Peyer's patch (tissue), 4 donors: ENCODE measurements around the gene ACSF2. TPM values are rescaled to one million over a fixed set of nuclear protein-coding genes. Genes with fewer than 3 reads are reported as not detected.

Source experiments
- DNase-seq, 3 donors: peaks; one replicate each; pipeline ENCODE4 v3.0.0-alpha.2; 2017 to 2019
- H3K27ac ChIP-seq, 4 donors: fragments of 200-600 bp; sonication (generic); one replicate each; pipeline ENCODE4 v1.5.1; 2016 to 2019
- H3K27me3 ChIP-seq, 2 donors: fragments of 200-600 bp; sonication (generic); one replicate each; pipeline ENCODE4 v1.5.1; 2019
- H3K36me3 ChIP-seq, 3 donors: fragments of 200-600 bp; sonication (generic); one replicate each; pipeline ENCODE4 v1.5.1; 2016 to 2019
- H3K4me1 ChIP-seq, 4 donors: fragments of 200-600 bp; sonication (generic); one replicate each; pipeline ENCODE4 v1.5.1; 2016 to 2019
- H3K4me3 ChIP-seq, 4 donors: fragments of 200-600 bp; sonication (generic); 1 replicate in 3 of 4; 2 replicates in 1 of 4; pipeline ENCODE4 v1.5.1; 2016 to 2019; ENCODE audit warnings: mild to moderate bottlenecking in 1 of 4
- H3K9me3 ChIP-seq, 4 donors: fragments of 200-600 bp; sonication (generic); one replicate each; pipeline ENCODE4 v1.5.1; 2016 to 2019; ENCODE audit warnings: mild to moderate bottlenecking in 1 of 4
- CTCF ChIP-seq, 6 experiments: fragments of 450-650 bp in 4 of 6; fragments of 200-600 bp in 2 of 6; sonication (generic) in 1 of 6; IDR thresholded peaks; one replicate each; pipeline ENCODE4 v1.5.1; 2017 to 2019; ENCODE audit warnings: antibody characterized with exemption in 6 of 6, mild to moderate bottlenecking in 3 of 6, moderate library complexity in 1 of 6
- POLR2A ChIP-seq, 2 donors: fragments of 450-650 bp; IDR thresholded peaks; one replicate each; pipeline ENCODE4 v1.5.1; 2017; ENCODE audit warnings: antibody characterized with exemption in 2 of 2, mild to moderate bottlenecking in 2 of 2, moderate library complexity in 2 of 2
- total RNA-seq, 4 donors: library from RNA; depleted of rRNA; stranded (reverse); fragments of >200 nt; gene quantifications; one replicate each; pipeline ENCODE4 v1.1.0, GENCODE V29; 2016

Gene ACSF2
- total RNA-seq, 4 donors from 2014 or later: 143 to 278 (median 189) TPM

GRCh38 chr17:50461550-50462132 is 35.6 kb downstream of the ACSF2 start:
- Histone ChIP-seq H3K27me3 (no peaks in the 10 kb centered on the region), H3K27ac (no peak overlapping the region), H3K9me3 (no peaks in the 10 kb centered on the region), H3K4me3 (no peak overlapping the region), H3K36me3 (peaks cover 0 to 24% (median 0%) of the 10 kb centered on the region in 3 donors), H3K4me1 (peaks cover 0 to 19% (median 0%) of the 10 kb centered on the region in 4 donors)
- TF ChIP-seq POLR2A (IDR thresholded peaks at IDR 0.05) (no peak), CTCF (IDR thresholded peaks at IDR 0.05) (no peak)
- no peak for DNase-seq

- Histone ChIP-seq H3K27ac (no peak overlapping the region), H3K9me3 (no peaks in the 10 kb centered on the region), H3K36me3 (peaks cover 0 to 24% (median 0%) of the 10 kb centered on the region in 3 donors), H3K4me1 (peaks cover 0 to 23% (median 0%) of the 10 kb centered on the region in 4 donors), H3K27me3 (no peaks in the 10 kb centered on the region), H3K4me3 (no peak overlapping the region)
- TF ChIP-seq POLR2A (IDR thresholded peaks at IDR 0.05) (no peak), CTCF (IDR thresholded peaks at IDR 0.05) (no peak)
- DNase-seq: no peak
Observed at GRCh38 chr17:50462446-50462845, 36.4 kb downstream of the ACSF2 start.

- Histone ChIP-seq H3K4me3 (no peak overlapping the region), H3K27me3 (peaks cover 0 to 4% of the 10 kb centered on the region in 2 donors), H3K36me3 (peaks cover 0 to 24% (median 0%) of the 10 kb centered on the region in 3 donors), H3K27ac (no peak overlapping the region), H3K4me1 (peaks cover 0 to 29% (median 6%) of the 10 kb centered on the region in 4 donors), H3K9me3 (no peaks in the 10 kb centered on the region)
- no peak for DNase-seq
- TF ChIP-seq CTCF (IDR thresholded peaks at IDR 0.05): no peak
- TF ChIP-seq POLR2A (IDR thresholded peaks at IDR 0.05): no peak
Observed at GRCh38 chr17:50464121-50464520, 38.1 kb downstream of the ACSF2 start.

GRCh38 chr17:50464736-50465135 is 38.7 kb downstream of the ACSF2 start:
- peaks cover 0 to 4% of the 10 kb centered on the region in 2 donors for H3K27me3 ChIP-seq
- TF ChIP-seq POLR2A (IDR thresholded peaks at IDR 0.05) (no peak), CTCF (IDR thresholded peaks at IDR 0.05) (no peak)
- no peaks in the 10 kb centered on the region for H3K9me3 ChIP-seq
- no peak overlapping the region for H3K4me3 ChIP-seq
- H3K36me3 ChIP-seq: peaks cover 0 to 24% (median 0%) of the 10 kb centered on the region in 3 donors
- H3K27ac ChIP-seq: no peak overlapping the region
- H3K4me1 ChIP-seq: peaks cover 0 to 33% (median 8%) of the 10 kb centered on the region in 4 donors
- no peak for DNase-seq

GRCh38 chr17:50465171-50465570 is 39.2 kb downstream of the ACSF2 start:
- TF ChIP-seq CTCF (IDR thresholded peaks at IDR 0.05) (no peak), POLR2A (IDR thresholded peaks at IDR 0.05) (no peak)
- no peak overlapping the region for H3K27ac ChIP-seq
- H3K9me3 ChIP-seq: no peaks in the 10 kb centered on the region
- no peak overlapping the region for H3K4me3 ChIP-seq
- peaks cover 0 to 4% of the 10 kb centered on the region in 2 donors for H3K27me3 ChIP-seq
- peaks cover 4 to 33% (median 8%) of the 10 kb centered on the region in 4 donors for H3K4me1 ChIP-seq
- no peak for DNase-seq
- peaks cover 0 to 24% (median 0%) of the 10 kb centered on the region in 3 donors for H3K36me3 ChIP-seq
